Hypothalamus (tissue), 51 donors: ENCODE data around the gene C5orf46.
"Not testable (repeated sequence)": the region's sequence is repeated elsewhere in the genome, so short reads cannot be mapped to it uniquely, and the experiment has no call there.

Experiments
- DNase-seq, 51 donors: peaks; one replicate each; lab custom pipeline; 2025; lab: John Stamatoyannopoulos, UW

The C5orf46 gene

DNA sequence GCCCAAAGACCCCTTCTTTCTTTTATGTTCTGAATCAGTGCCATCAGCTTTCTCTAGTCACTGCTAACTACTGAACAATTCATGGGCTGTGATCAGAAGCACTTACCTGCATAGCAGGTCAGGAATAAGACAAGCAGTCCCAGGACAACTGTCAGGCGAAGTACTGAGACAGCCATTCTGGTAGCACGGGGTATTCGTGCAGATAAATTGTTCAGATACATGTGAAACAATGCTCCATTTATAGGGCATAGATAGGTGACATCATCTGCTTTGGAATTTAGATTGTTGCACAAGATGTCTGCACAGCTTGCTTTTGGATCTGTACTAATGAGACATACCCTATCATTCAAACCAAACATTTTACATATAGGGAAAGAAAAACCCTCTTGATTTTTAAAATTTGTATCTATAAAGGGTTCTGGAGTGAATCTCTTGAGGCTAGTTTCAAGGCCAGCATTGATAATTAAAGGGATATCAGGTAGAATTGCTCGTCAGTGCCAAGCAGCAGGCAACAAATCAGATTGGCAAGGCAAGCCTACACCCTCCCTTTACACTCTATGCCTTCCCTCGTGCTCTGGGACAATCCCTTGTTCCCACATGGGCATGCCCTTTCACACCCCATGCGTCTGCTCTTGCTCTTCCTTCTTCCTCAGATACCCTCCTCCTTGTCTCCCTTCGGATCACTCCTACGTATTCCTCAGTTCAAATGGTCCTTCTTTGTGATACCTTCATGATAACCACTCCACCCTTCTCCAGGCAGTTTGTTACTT is at the start of gene C5orf46:
TSS of gene C5orf46 (minus strand) at position 213 of the 770 bp plus-strand sequence. CDS start at position 176, 37 bp downstream.
- no peak for DNase-seq

- DNase-seq: no peak
Observed at GRCh38 chr5:147954971-147955370, 48.6 kb upstream of the C5orf46 start.

DNA sequence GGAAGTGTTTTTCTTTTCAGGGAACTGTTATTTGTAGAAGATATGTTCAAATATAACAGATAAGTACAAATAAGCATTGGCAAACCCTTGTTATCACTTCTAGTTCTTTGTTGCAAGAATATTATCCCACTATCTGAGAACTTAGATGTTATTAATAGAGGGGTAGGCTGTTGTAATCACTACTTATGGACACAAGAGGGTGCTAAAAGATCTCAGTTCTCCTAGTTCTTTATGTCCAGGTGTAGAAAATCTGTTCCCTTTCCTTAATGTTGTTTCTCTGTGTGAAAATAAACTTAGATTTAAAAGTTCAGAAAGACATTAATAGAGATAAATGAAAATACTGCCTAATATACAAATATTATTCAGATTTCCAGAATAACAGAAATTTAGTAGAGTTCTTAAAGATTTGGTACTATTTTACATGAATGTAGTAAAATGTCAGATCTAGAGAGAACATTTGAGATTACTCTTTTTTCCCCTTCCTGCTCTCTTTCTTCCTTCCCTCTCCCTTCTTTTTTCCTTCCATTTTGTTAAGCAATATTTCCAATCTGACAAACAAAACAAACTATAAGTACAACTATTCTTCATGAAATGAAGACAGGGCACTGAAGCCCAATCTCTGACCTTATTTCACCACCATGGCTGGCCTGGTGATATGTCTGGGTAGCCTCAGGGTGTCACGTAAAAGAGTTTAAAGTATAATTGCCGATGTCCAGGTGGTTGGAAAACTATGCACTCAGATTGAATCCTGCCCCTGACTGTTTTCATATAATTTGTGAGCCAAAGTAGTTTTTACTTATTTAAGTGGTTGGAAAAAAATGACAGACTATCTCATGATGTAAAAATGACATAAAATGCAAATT is 43.6 kb upstream of the C5orf46 start:
- no peak for DNase-seq

GRCh38 chr5:147946658-147947274 is 40.4 kb upstream of the C5orf46 start:
- DNase-seq: not testable (repeated sequence)

- DNase-seq: no peak
Observed at GRCh38 chr5:147939431-147940114, 33.2 kb upstream of the C5orf46 start.

DNA sequence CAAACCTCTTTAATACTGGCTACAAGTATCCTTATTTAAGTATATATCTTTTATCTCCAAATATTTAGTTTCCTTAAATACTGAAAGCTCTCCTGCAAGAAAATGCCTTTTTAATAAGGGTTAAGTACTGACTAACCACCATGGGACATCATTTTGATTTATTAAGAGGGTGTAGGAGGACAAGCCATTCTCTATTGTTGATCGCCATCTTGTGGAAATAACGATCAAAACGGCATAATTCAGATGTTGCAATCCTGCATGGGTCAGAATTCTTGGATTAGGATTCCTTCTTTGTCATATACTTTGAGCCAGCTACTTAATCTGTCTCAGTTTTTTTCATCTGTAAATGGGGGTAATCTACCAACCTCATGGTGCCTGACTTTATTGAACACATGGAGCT is 28.7 kb upstream of the C5orf46 start:
- peak in 1 of 51 donors; percentile 2 for DNase-seq

- DNase-seq: no peak
Observed at GRCh38 chr5:147930769-147931168, 24.4 kb upstream of the C5orf46 start.

DNA sequence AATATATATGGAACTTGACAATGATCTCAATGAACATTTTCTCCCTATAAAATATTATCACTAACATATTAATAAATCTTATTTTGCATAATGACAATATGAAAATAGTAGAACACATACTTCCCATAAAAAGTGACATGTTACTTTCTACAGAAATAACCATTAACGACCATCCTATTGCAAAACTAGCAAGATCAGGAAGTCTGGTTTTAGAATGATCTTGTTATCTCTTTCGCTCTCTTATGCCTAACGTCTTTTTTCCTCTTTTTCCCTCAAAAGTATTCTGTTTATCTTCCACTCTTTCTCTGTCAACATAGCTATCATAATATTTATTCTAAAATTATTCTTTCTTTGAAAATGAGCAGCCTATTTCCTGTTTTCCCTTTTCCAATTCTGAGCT is 21.6 kb upstream of the C5orf46 start:
- DNase-seq: no peak

- no peak for DNase-seq
Observed at GRCh38 chr5:147925020-147925419, 18.7 kb upstream of the C5orf46 start.

- no peak for DNase-seq
Observed at GRCh38 chr5:147921136-147921535, 14.8 kb upstream of the C5orf46 start.

GRCh38 chr5:147920420-147921030 is 14.2 kb upstream of the C5orf46 start:
- DNase-seq: no peak

DNA sequence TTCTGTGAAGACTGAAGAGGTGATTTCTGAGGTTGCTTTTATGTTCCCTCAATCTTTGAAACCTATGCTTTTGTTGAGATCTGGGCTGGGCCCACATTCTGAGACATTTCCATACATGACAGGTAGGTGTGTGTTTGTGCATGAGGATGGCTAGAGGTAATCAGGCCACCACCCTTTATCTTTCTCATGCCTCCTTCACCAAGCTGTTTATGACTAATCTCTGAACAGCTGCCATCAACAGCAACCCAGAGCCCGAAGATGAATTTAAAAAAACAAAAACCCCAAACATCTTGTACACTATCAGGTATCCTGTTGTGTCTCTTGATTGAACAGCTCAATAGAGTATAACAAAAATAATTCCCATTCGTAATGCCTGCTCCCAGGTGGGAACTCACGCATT is 12.6 kb upstream of the C5orf46 start:
- DNase-seq: no peak

- DNase-seq: no peak
Observed at GRCh38 chr5:147918101-147918685, 11.9 kb upstream of the C5orf46 start.

DNA sequence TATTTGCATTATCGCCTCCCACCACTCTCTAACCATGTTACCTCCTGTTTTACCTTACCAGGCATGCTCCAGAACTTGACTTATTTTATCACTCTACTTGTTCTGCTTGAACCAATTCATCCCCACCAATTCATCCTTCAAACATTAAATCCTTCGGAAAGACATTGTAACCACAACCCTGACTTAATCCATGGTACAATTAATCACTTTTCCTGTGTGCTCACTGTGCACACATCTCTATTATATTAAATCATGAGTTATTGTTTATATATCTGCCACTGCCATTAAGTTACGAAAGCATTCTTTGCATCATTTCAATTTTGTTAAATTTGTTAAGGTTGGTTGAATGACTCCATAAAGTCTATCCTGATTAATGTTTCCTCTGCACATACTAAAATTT is 7.4 kb upstream of the C5orf46 start:
- DNase-seq: no peak

- no peak for DNase-seq
Observed at GRCh38 chr5:147912011-147912410, 5.7 kb upstream of the C5orf46 start.

DNA sequence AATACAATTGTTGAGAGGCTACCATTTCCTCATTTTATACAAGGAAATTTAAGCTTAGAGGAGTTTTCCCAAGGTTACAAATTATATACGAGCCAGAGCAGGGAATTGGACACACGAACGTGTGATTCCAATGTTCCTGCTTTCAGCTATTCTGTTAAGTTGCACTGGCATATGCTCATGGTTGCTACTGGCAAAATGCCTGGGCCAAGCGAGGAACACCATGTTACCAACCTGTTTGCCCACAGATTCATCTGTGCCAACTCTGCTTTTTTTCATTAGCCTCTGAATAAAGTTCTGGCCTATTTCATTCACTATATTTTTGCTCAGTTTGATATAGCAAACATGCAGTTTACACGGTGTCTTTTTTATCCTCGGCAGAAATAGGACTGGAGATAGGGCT is 5.1 kb upstream of the C5orf46 start:
- DNase-seq: peak in 11 of 51 donors; percentile 1 to 12 (median 5)

DNA sequence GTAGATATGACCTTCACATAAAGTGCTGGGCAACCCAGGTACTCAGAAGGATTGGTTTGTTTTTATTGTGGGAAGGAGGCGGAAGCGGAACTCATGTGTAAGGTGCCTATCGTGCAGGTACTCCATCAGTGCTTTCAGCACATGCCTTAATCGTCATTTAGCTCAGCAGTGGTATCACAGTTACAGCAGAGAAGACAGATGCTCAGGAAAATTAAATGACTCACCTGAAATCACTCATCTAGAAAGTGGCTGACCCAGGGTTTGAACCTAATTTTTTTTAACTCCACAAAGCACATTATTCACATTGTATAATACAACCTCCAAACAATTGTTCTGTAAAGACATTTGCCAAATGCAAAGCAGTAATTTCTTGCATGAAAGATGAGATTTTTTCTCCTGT is 2.2 kb downstream of the C5orf46 start:
- no peak for DNase-seq

GRCh38 chr5:147902609-147903115 is 3.7 kb downstream of the C5orf46 start:
- no peak for DNase-seq

DNA sequence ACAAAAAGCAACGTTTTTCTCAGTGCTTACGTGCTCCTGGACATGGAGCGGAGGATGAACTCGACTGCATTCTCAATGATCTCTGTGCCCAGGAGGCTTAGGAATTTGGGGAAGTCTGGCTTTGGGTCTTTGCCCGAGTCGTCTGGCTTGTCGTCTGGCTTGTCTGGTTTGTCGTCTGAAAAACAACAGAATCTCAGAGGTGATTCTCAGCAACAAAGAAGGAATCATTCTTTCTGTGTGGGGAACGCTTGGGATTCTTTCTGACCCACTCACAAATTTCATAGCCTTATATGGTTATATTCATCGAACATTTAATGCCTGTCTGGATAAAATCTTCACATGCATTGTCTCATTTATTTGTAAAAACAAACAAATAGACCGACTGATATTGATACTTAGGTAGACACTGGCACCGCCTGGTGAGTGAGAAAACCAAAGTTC is 4.7 kb downstream of the C5orf46 start:
- peak in 2 of 51 donors; percentile 0 for DNase-seq
